ENCODE measurements around the gene PLAC8.

DNA sequence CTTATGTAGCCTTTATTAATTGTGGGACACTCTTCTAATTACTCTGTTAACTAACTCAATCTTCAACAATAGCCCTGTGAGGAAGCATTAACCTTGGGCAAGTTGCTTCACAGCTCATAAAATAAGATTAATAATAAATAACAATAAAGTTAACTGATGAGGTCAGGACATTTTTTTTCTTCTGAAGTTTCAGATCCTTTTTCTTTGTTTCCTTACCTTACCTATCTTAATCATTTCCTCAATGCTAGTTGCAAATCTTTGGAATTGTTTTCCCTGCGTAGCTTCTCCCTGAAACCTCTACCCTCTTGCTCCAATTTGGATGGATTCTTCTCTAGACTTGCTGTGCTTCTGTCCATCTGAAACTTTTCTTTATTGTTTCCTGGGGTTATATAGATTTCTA lies 17.5 kb upstream of the PLAC8 start:
- TF ChIP-seq, protein P1, sequence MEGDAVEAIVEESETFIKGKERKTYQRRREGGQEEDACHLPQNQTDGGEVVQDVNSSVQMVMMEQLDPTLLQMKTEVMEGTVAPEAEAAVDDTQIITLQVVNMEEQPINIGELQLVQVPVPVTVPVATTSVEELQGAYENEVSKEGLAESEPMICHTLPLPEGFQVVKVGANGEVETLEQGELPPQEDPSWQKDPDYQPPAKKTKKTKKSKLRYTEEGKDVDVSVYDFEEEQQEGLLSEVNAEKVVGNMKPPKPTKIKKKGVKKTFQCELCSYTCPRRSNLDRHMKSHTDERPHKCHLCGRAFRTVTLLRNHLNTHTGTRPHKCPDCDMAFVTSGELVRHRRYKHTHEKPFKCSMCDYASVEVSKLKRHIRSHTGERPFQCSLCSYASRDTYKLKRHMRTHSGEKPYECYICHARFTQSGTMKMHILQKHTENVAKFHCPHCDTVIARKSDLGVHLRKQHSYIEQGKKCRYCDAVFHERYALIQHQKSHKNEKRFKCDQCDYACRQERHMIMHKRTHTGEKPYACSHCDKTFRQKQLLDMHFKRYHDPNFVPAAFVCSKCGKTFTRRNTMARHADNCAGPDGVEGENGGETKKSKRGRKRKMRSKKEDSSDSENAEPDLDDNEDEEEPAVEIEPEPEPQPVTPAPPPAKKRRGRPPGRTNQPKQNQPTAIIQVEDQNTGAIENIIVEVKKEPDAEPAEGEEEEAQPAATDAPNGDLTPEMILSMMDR (conservative IDR thresholded peaks at IDR 0.05; ENCODE audit: low read length): no peak
- TF ChIP-seq EZH2phosphoT487 (IDR thresholded peaks at IDR 0.05; ENCODE audit: borderline replicate concordance, low read depth, low read length): no peak

Data from OCI-LY7 (cell line).